Activated CD4-positive, alpha-beta T cell treated with anti-CD3 and anti-CD28 coated beads, Interleukin-2, amount 50 U/mL, for 48 hours (primary cell): ENCODE data around the gene SPATA13.

Experiments
- DNase-seq, 2 experiments: peaks; one replicate each; pipeline ENCODE4 v3.0.0-alpha.2; 2020

The SPATA13 gene

GRCh38 chr13:24168392-24168750, 7.9 kb downstream of the SPATA13 start:
- peak in 1 of 2 experiments; percentile 11 for DNase-seq

- DNase-seq = no peak
Observed at GRCh38 chr13:24168979-24169378, 8.5 kb downstream of the SPATA13 start.

- no peak for DNase-seq
Observed at GRCh38 chr13:24172071-24172470, 11.6 kb downstream of the SPATA13 start.

GRCh38 chr13:24173795-24174194, 13.3 kb downstream of the SPATA13 start:
- DNase-seq = no peak

- no peak for DNase-seq
Observed at GRCh38 chr13:24175847-24176246, 15.3 kb downstream of the SPATA13 start.

GRCh38 chr13:24176351-24177101, 16.0 kb downstream of the SPATA13 start:
- DNase-seq = no peak

GRCh38 chr13:24178847-24179485, 18.4 kb downstream of the SPATA13 start:
- DNase-seq = no peak

GRCh38 chr13:24179486-24179850, 18.9 kb downstream of the SPATA13 start:
- no peak for DNase-seq

- no peak for DNase-seq
Observed at GRCh38 chr13:24180750-24181377, 20.3 kb downstream of the SPATA13 start.

GRCh38 chr13:24181991-24182702, 21.6 kb downstream of the SPATA13 start:
- no peak for DNase-seq

- no peak for DNase-seq
Observed at GRCh38 chr13:24182703-24183081, 22.2 kb downstream of the SPATA13 start.

- no peak for DNase-seq
Observed at GRCh38 chr13:24183741-24184182, 23.2 kb downstream of the SPATA13 start.

GRCh38 chr13:24184265-24184841, 23.8 kb downstream of the SPATA13 start:
- no peak for DNase-seq

- DNase-seq = no peak
Observed at GRCh38 chr13:24184882-24185281, 24.4 kb downstream of the SPATA13 start.

- DNase-seq = no peak
Observed at GRCh38 chr13:24185591-24186232, 25.2 kb downstream of the SPATA13 start.

GRCh38 chr13:24187185-24187584, 26.7 kb downstream of the SPATA13 start:
- DNase-seq = peak in 1 of 2 experiments; percentile 10

GRCh38 chr13:24192057-24192810, 31.7 kb downstream of the SPATA13 start:
- DNase-seq = no peak

- no peak for DNase-seq
Observed at GRCh38 chr13:24192811-24193162, 32.3 kb downstream of the SPATA13 start.

- no peak for DNase-seq
Observed at GRCh38 chr13:24194447-24194846, 33.9 kb downstream of the SPATA13 start.

GRCh38 chr13:24195626-24196025, 35.1 kb downstream of the SPATA13 start:
- no peak for DNase-seq

- DNase-seq = no peak
Observed at GRCh38 chr13:24196593-24197197, 36.2 kb downstream of the SPATA13 start.

GRCh38 chr13:24199016-24199415, 38.5 kb downstream of the SPATA13 start:
- no peak for DNase-seq
